Measurements from ENCODE around the gene AK3. TPM values are rescaled to one million over a fixed set of nuclear protein-coding genes. Genes with fewer than 3 reads are reported as not detected.
A peak's percentile ranks its signal among the peaks of the same experiment; 100 is the strongest.
"Not testable (repeated sequence)": the region's sequence is repeated elsewhere in the genome, so short reads cannot be mapped to it uniquely, and the experiment has no call there.

AK3 gene
- total RNA-seq (10 to 100 TPM; 23.1 to 25.2 TPM), polyA plus RNA-seq (10 to 100 TPM; 28.3 to 47.9 TPM)

DNA sequence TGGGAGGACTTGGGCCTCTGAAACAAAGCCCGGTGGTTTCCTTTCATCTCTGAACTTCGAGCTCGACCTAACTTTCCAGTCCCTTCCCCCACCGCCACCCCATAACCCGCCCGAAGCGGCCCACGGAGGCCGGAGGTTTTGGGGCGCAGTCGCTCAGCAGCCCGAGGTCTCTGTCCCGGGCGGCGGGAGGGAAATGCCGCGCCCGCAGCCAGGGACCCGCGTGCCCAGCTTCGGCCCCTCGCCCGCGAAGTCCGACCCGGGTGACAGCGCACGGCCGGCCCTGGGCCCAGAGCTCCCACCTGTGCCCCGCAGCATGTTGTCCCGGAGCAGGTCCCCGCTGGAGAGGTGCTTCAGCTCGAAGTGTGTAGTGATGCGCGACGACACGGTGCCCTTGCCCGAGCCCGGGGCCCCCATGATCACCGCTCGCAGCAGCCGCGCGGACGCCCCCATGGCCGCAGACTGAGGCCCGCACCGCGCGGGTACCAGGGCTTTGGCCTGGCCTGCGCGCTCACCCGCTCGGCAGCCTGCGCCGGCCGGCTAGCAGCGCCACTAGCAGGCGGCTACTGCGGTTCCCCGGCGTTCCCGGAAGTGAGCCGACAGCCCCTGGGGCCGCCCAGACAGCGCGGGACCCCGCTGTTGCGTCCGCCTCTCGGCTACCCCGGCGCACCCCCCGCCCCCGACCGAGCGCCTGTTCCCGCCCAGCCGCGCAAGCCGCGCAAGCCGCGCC lies at the start of gene AK3:
Gene AK3 (minus strand): TSS at position 565 of the 727 bp plus-strand sequence. CDS start 115 bp downstream, at position 450.
- intact Hi-C loops (cut with micrococcal nuclease): loop anchor here (1.0 to 5.0 kb wide), 8 partner anchors 16 to 1214 kb away; partner anchors contain the start of genes CDC37L1, JAK2, PLGRKT and PLPP6
- POLR2A ChIA-PET (ENCODE audit: partially characterized antibody): interaction anchor here (0.8 to 3.8 kb wide), 31 partner anchors 9 to 1897 kb away, joined by 3 to 44 read pairs (median 6); partner anchors contain the start of genes CDC37L1, JAK2, PLGRKT and PLPP6

GRCh38 chr9:4788703-4789102 lies 47.7 kb upstream of the AK3 start:
- intact Hi-C loops (cut with micrococcal nuclease): no loop called here
- no peak overlapping the region for H3K27ac ChIP-seq (ENCODE audit: low read depth, low read length)
- DNase-seq: no peak
- Mint-ChIP-seq H3K27ac (no peak overlapping the region), H3K9me3 (no peaks in the 10 kb centered on the region), H3K4me3 (no peak overlapping the region), H3K27me3 (peaks cover 3 to 7% of the 10 kb centered on the region in 2 donors), H3K4me1 (peaks cover 7 to 19% (median 14%) of the 10 kb centered on the region in 4 donors), H3K36me3 (peaks cover 0 to 3% of the 10 kb centered on the region in 2 donors)
- H3K4me3 ChIP-seq (ENCODE audit: low read length in 2 of 2): no peak overlapping the region
- POLR2A ChIA-PET (ENCODE audit: partially characterized antibody): no interaction called here
- H3K27me3 ChIP-seq (ENCODE audit: insufficient read depth, low read length): no peaks in the 10 kb centered on the region
- peaks cover 7% of the 10 kb centered on the region for H3K4me1 ChIP-seq (ENCODE audit: insufficient read depth, low read length)
- H3K9me3 ChIP-seq (ENCODE audit: control insufficient read depth in 1 of 2, low read length in 2 of 2): no peaks in the 10 kb centered on the region
- no peaks in the 10 kb centered on the region for H3K36me3 ChIP-seq (ENCODE audit: insufficient read depth, low read length)
- CTCF ChIA-PET (ENCODE audit: partially characterized antibody): interaction anchor here (1.0 to 1.2 kb wide), 3 partner anchors 29 to 37 kb away, joined by 3 read pairs; no protein-coding TSS in a partner anchor

More for the DNA sequence above, at the start of gene AK3:
- Mint-ChIP-seq H3K9me3 (no peaks in the 10 kb centered on the region), H3K4me3 (peak within 1 kb of the TSS; percentile 91 to 97 (median 94)), H3K36me3 (peaks cover 0 to 7% of the 10 kb centered on the region in 2 donors), H3K27me3 (no peaks in the 10 kb centered on the region), H3K4me1 (peaks cover 20 to 44% (median 32%) of the 10 kb centered on the region in 4 donors), H3K27ac (peak within 1 kb of the TSS; percentile 65 to 96 (median 94))
- no peaks in the 10 kb centered on the region for H3K36me3 ChIP-seq (ENCODE audit: insufficient read depth, low read length)
- peak within 1 kb of the TSS; percentile 79 to 84 for H3K4me3 ChIP-seq (ENCODE audit: low read length in 2 of 2)
- CTCF ChIA-PET (ENCODE audit: partially characterized antibody): interaction anchor here (0.8 to 10.9 kb wide), 13 partner anchors 9 to 425 kb away, joined by 3 to 152 read pairs (median 5); partner anchors contain the start of genes PLPP6, RCL1 and SPATA6L
- no peaks in the 10 kb centered on the region for H3K27me3 ChIP-seq (ENCODE audit: insufficient read depth, low read length)
- peak; percentile 82 to 87 (median 84) for DNase-seq
- no peaks in the 10 kb centered on the region for H3K9me3 ChIP-seq (ENCODE audit: control insufficient read depth in 1 of 2, low read length in 2 of 2)
- peak within 1 kb of the TSS; percentile 78 for H3K27ac ChIP-seq (ENCODE audit: low read depth, low read length)
- H3K4me1 ChIP-seq (ENCODE audit: insufficient read depth, low read length): peaks cover 29% of the 10 kb centered on the region

DNA sequence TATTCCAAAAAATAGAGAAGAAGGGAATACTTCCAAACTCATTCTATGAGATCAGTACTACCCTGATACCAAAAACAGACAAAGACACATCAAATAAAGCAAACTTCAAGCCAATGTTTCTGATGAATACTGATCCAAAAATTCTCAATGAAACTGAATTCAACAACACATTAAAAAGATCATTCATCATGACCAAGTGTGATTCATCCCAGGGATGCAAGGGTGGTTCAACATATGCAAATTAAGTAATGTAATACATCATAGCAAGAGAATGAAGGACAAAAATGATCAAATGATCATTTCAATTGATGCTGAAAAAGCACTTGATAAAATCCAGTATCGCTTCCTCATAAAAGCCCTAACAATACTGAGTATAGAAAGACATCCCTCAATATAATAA lies 46.9 kb upstream of the AK3 start:
- ChIA-PET POLR2A (ENCODE audit: partially characterized antibody) (no interaction called here), CTCF (ENCODE audit: partially characterized antibody) (interaction anchor here (0.6 to 1.2 kb wide), 4 partner anchors 25 to 38 kb away, joined by 3 read pairs; no protein-coding TSS in a partner anchor)
- DNase-seq: no peak
- H3K27ac ChIP-seq (ENCODE audit: low read depth, low read length): no peak overlapping the region
- no peaks in the 10 kb centered on the region for H3K36me3 ChIP-seq (ENCODE audit: insufficient read depth, low read length)
- Mint-ChIP-seq H3K36me3 (peaks cover 0 to 2% of the 10 kb centered on the region in 2 donors), H3K27me3 (peaks cover 3 to 7% of the 10 kb centered on the region in 2 donors), H3K4me3 (no peak overlapping the region), H3K9me3 (no peaks in the 10 kb centered on the region), H3K27ac (no peak overlapping the region), H3K4me1 (peaks cover 7 to 14% (median 12%) of the 10 kb centered on the region in 4 donors)
- H3K4me1 ChIP-seq (ENCODE audit: insufficient read depth, low read length): peaks cover 4% of the 10 kb centered on the region
- intact Hi-C loops (cut with micrococcal nuclease): no loop called here
- H3K9me3 ChIP-seq (ENCODE audit: control insufficient read depth in 1 of 2, low read length in 2 of 2): no peaks in the 10 kb centered on the region
- no peak overlapping the region for H3K4me3 ChIP-seq (ENCODE audit: low read length in 2 of 2)
- H3K27me3 ChIP-seq (ENCODE audit: insufficient read depth, low read length): no peaks in the 10 kb centered on the region

DNA sequence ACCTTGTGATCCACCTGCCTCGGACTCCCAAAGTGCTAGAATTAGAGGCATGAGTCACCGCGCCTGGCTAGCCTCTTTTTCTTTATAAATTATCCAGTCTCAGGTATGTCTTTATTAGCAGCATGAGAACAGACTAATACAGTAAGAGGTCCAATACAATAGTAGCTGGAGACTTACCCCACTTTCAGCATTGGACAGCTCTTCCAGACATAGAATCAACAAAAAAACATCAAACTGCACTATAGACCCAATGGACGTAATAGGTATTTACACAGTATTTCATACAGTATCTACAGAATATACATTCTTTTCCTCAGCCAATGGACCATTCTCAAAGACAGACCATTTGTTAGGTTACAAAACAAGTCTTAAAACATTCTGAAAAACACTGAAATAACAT lies 45.6 kb upstream of the AK3 start:
- intact Hi-C loops (cut with micrococcal nuclease): no loop called here

GRCh38 chr9:4784403-4784802 lies 43.4 kb upstream of the AK3 start:
- Mint-ChIP-seq H3K27me3 (peaks cover 4 to 7% of the 10 kb centered on the region in 2 donors), H3K27ac (no peak overlapping the region), H3K9me3 (no peaks in the 10 kb centered on the region), H3K4me3 (no peak overlapping the region), H3K36me3 (no peaks in the 10 kb centered on the region), H3K4me1 (no peaks in the 10 kb centered on the region)
- ChIA-PET POLR2A (ENCODE audit: partially characterized antibody) (no interaction called here), CTCF (ENCODE audit: partially characterized antibody) (interaction anchor here (1.2 to 1.9 kb wide), 2 partner anchors 25 to 204 kb away, joined by 6 to 7 read pairs; no protein-coding TSS in a partner anchor)
- Histone ChIP-seq H3K4me1 (ENCODE audit: insufficient read depth, low read length) (no peaks in the 10 kb centered on the region), H3K27me3 (ENCODE audit: insufficient read depth, low read length) (no peaks in the 10 kb centered on the region), H3K4me3 (ENCODE audit: low read length in 2 of 2) (no peak overlapping the region), H3K9me3 (ENCODE audit: control insufficient read depth in 1 of 2, low read length in 2 of 2) (no peaks in the 10 kb centered on the region), H3K27ac (ENCODE audit: low read depth, low read length) (no peak overlapping the region), H3K36me3 (ENCODE audit: insufficient read depth, low read length) (no peaks in the 10 kb centered on the region)
- DNase-seq: no peak
- intact Hi-C loops (cut with micrococcal nuclease): no loop called here

More for the DNA sequence above, 45.6 kb upstream of the AK3 start:
- Mint-ChIP-seq H3K9me3 (no peaks in the 10 kb centered on the region), H3K4me3 (no peak overlapping the region), H3K27me3 (peaks cover 4 to 5% of the 10 kb centered on the region in 2 donors), H3K36me3 (no peaks in the 10 kb centered on the region), H3K4me1 (peaks cover under 1 to 6% (median 3%) of the 10 kb centered on the region in 4 donors), H3K27ac (no peak overlapping the region)
- Histone ChIP-seq H3K36me3 (ENCODE audit: insufficient read depth, low read length) (no peaks in the 10 kb centered on the region), H3K4me3 (ENCODE audit: low read length in 2 of 2) (no peak overlapping the region), H3K9me3 (ENCODE audit: control insufficient read depth in 1 of 2, low read length in 2 of 2) (no peaks in the 10 kb centered on the region), H3K27me3 (ENCODE audit: insufficient read depth, low read length) (no peaks in the 10 kb centered on the region), H3K4me1 (ENCODE audit: insufficient read depth, low read length) (no peaks in the 10 kb centered on the region), H3K27ac (ENCODE audit: low read depth, low read length) (no peak overlapping the region)
- POLR2A ChIA-PET (ENCODE audit: partially characterized antibody): no interaction called here
- DNase-seq: no peak
- CTCF ChIA-PET (ENCODE audit: partially characterized antibody): no interaction called here

GRCh38 chr9:4783191-4783590 lies 42.2 kb upstream of the AK3 start:
- H3K36me3 Mint-ChIP-seq; H3K27me3 ChIP-seq (ENCODE audit: insufficient read depth, low read length); H3K4me3 Mint-ChIP-seq; H3K27me3 Mint-ChIP-seq; H3K4me3 ChIP-seq (ENCODE audit: low read length in 2 of 2); H3K27ac Mint-ChIP-seq; H3K9me3 ChIP-seq (ENCODE audit: control insufficient read depth in 1 of 2, low read length in 2 of 2); H3K36me3 ChIP-seq (ENCODE audit: insufficient read depth, low read length); DNase-seq; H3K9me3 Mint-ChIP-seq; intact Hi-C loops (cut with micrococcal nuclease); H3K4me1 ChIP-seq (ENCODE audit: insufficient read depth, low read length); H3K4me1 Mint-ChIP-seq; H3K27ac ChIP-seq (ENCODE audit: low read depth, low read length): not testable (repeated sequence)
- CTCF ChIA-PET (ENCODE audit: partially characterized antibody): interaction anchor here (0.7 to 1.9 kb wide), 4 partner anchors 20 to 205 kb away, joined by 3 to 7 read pairs (median 4); no protein-coding TSS in a partner anchor
- POLR2A ChIA-PET (ENCODE audit: partially characterized antibody): interaction anchor here (1.2 kb wide), 1 partner anchor 9 kb away, joined by 3 read pairs; no protein-coding TSS in a partner anchor

GRCh38 chr9:4781408-4781807 lies 40.4 kb upstream of the AK3 start:
- no peaks in the 10 kb centered on the region for H3K9me3 Mint-ChIP-seq
- no peaks in the 10 kb centered on the region for H3K4me1 Mint-ChIP-seq
- Histone ChIP-seq H3K4me1 (ENCODE audit: insufficient read depth, low read length) (no peaks in the 10 kb centered on the region), H3K27me3 (ENCODE audit: insufficient read depth, low read length) (no peaks in the 10 kb centered on the region), H3K36me3 (ENCODE audit: insufficient read depth, low read length) (no peaks in the 10 kb centered on the region), H3K27ac (ENCODE audit: low read depth, low read length) (no peak overlapping the region), H3K9me3 (ENCODE audit: control insufficient read depth in 1 of 2, low read length in 2 of 2) (no peaks in the 10 kb centered on the region), H3K4me3 (ENCODE audit: low read length in 2 of 2) (no peak overlapping the region)
- H3K27ac Mint-ChIP-seq: no peak overlapping the region
- H3K36me3 Mint-ChIP-seq: no peaks in the 10 kb centered on the region
- no peak for DNase-seq
- ChIA-PET CTCF (ENCODE audit: partially characterized antibody) (interaction anchor here (1.7 to 2.1 kb wide), 2 partner anchors 18 to 22 kb away, joined by 5 to 6 read pairs; no protein-coding TSS in a partner anchor), POLR2A (ENCODE audit: partially characterized antibody) (no interaction called here)
- intact Hi-C loops (cut with micrococcal nuclease): no loop called here
- H3K27me3 Mint-ChIP-seq: peaks cover 4 to 6% of the 10 kb centered on the region in 2 donors
- no peak overlapping the region for H3K4me3 Mint-ChIP-seq
